GM19239 (cell line): ENCODE data around the gene BACE2.
"Not testable (repeated sequence)": the region's sequence is repeated elsewhere in the genome, so short reads cannot be mapped to it uniquely, and the experiment has no call there.

ENCODE experiments used
- DNase-seq: peaks from one replicate; pipeline ENCODE4 v3.0.0; 2011; ENCODE audit warnings: low spot score; ENCODE audit not compliant: insufficient read length
- FAIRE-seq: peaks from 2 replicates; lab custom pipeline; 2011; peaks lifted over from hg19 to GRCh38; lab: Jason Lieb, UNC

The BACE2 gene

DNA sequence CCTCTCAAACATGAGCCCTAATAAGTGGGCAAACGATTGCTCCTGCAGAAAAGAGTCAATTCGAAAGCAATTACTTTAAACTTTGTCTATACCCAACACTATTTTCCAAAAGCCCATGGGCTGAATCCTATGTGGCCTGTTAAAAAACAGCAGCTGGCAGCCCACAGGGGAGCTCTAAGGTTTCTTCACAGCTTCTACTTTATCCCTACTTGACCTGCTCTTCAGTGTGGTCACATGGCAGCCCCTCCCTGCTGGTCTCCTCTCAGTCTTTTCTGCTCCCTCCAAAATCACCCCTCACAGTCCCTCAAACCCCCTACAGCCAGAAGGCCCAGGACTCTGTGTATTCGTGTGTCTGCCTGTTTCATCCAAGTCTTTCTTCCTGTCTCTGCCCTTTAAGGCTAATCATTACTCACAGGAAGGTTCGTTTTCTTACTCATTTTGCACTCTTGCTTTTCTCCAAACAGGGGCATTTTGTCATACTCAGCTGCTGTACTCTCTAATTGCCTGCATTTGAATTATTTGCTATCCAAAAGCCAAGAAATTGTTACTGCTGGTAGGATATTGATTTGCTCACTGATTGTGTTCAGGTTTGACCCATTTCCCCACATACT, 86.2 kb downstream of the BACE2 start:
- DNase-seq (no peak), FAIRE-seq (no peak)

- DNase-seq, result no peak
- FAIRE-seq, result no peak
Observed at GRCh38 chr21:41255190-41255589, 87.2 kb downstream of the BACE2 start.

- not testable (repeated sequence) for FAIRE-seq, DNase-seq
Observed at GRCh38 chr21:41256231-41256630, 88.3 kb downstream of the BACE2 start.

DNA sequence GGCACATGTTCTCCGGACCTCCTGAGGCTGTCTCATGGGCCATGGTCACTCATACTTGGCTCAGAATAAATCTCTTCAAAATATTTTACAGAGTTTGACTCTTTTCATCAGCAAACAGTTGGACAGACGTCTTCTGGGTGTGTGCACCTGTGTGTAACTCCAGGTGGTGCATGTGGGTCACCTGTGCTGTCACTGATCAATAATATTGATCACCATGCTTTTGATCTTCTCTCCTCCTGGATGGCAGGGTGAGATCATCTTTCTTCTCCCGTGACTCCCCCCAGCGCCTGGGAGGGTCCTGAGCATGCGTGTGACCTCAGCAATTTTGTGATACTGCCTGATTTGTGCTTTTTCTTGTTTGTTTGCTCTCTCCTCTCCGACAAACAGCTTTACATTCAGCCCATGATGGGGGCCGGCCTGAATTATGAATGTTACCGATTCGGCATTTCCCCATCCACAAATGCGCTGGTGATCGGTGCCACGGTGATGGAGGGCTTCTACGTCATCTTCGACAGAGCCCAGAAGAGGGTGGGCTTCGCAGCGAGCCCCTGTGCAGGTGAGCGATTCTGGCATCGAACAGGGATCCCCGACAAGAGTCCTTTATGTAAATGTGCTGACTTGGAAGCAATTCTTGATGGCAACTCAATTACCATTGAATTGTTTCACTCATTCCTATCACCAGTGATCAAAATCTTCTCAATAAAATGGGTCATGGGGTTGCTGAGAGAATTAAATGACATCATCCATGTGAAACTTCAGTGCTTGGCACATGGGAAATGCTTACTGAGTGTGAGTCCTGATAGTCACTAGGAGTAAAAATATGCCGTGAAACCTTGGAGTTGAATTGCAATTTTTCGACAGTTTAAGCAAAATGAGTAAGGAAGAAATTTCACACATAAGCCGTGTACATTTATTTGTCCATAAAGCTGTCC, 89.1 kb downstream of the BACE2 start:
- DNase-seq (no peak), FAIRE-seq (no peak)

DNA sequence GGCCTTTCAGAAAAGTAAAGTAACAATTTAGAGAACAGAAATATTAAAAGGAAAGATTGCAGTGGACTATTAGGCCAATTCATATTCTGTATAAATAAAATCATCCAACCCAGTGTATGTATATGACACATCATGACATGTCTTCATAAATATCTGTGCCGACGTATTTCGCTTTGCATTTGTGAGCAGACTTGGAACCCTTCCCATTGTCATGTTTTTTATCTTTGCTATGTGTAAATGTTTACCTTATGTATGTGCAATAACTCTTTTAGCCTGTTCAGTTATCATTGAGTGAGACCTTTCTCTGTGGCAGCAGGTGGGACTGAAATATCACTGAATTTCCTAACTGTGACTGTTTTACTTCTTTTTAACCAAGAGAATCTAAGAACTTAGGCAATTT, 90.7 kb downstream of the BACE2 start:
- FAIRE-seq (no peak), DNase-seq (no peak)

- no peak for FAIRE-seq
- no peak for DNase-seq
Observed at GRCh38 chr21:41260428-41260827, 92.5 kb downstream of the BACE2 start.

- no peak for DNase-seq
- no peak for FAIRE-seq
Observed at GRCh38 chr21:41267346-41267745, 99.4 kb downstream of the BACE2 start.

GRCh38 chr21:41269535-41269934, 101.6 kb downstream of the BACE2 start:
- DNase-seq (no peak), FAIRE-seq (no peak)

DNA sequence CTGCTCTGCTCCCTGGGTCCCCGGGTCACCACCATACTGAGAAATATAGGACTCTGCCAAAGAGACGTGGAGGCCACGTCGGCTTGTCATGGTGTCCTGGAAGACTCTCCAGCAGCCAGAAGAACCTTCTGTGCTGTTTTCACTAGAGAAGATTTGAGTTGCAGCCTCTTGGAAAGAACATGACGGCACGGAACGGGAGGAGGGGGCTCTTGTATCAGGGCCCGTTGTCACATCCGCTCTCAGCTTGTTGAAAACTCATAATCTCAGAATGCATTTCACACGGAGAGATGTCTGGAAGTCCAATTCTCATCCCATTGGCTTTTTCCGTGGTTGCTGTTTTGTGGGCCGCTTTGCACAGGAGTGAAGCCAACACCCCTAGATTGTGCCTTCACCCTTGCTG, 109.2 kb downstream of the BACE2 start:
- DNase-seq, result no peak
- no peak for FAIRE-seq

GRCh38 chr21:41277846-41278245, 109.9 kb downstream of the BACE2 start:
- FAIRE-seq (no peak), DNase-seq (no peak)

DNA sequence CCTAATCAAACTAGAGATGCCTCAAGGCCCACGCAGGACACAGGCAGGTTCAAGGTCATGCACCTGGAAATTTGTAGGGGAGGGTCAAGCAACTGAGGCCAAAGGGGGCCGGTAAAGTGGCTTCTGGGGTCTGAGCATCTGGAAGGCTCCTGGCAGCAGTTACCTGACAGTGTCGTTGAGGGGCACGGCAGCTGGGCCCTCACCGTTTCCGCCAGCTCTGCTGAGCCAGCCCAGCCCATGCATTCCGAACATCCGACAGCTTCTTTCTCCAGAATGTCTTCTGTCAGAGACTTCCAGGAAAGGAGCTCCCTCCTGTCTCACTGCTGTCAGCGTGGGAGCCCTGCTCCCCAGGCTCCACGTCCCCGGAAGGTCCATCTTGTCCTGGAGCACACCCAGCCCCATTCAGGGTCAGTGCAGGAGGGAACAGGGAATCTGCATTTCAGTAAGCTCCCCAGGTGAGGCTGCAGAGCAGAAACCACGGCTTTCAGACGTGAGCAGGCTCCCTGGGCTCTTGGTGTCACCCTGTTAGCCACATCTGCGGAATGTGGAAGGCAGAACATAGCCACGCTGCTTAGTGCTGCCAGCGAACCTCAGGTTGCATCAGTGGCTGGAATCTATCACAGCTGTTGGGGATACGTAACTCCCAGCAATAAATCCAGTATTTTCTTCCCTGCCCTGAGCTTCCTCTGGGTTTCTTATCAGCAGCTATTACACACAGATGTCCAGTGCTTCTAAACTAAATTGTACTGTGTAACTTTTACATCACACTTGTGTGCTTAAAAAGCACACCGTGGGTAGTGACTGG, 112.4 kb downstream of the BACE2 start:
- no peak for FAIRE-seq
- DNase-seq, result no peak

- no peak for DNase-seq
- no peak for FAIRE-seq
Observed at GRCh38 chr21:41282412-41282811, 114.5 kb downstream of the BACE2 start.

DNA sequence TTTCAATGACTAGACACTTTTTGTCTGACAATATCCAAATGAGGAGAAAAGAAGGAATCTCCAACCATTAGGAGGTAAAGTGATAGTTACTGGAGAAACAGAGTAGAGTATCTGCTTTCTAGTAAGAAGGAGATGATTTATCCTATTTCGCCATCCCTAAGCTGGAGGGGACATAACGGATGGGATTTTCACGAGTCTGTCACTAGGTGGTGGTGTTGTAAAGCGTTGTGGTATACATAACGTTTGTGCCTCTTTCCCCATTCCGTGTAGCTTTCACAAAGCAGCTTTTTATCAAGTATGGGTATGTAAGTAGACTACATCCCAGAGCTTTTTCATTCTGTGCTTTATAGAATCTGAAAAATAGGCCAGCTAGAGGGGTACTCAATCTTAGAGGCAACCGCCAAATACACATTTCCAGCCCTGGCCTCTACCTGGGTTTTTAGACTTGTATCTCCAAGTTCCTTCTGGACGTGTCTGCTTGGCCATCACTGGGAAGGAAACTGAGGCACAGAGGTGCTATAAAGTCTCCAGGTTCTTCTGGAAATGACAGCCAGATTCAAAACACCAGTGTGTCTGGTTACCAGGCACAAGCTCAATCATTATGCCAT, 115.4 kb downstream of the BACE2 start:
- FAIRE-seq, result peak; percentile 96
- DNase-seq, result peak; percentile 63

GRCh38 chr21:41289431-41289830, 121.5 kb downstream of the BACE2 start:
- DNase-seq (no peak), FAIRE-seq (no peak)

GRCh38 chr21:41290106-41290799, 122.3 kb downstream of the BACE2 start:
- DNase-seq (no peak), FAIRE-seq (no peak)

DNA sequence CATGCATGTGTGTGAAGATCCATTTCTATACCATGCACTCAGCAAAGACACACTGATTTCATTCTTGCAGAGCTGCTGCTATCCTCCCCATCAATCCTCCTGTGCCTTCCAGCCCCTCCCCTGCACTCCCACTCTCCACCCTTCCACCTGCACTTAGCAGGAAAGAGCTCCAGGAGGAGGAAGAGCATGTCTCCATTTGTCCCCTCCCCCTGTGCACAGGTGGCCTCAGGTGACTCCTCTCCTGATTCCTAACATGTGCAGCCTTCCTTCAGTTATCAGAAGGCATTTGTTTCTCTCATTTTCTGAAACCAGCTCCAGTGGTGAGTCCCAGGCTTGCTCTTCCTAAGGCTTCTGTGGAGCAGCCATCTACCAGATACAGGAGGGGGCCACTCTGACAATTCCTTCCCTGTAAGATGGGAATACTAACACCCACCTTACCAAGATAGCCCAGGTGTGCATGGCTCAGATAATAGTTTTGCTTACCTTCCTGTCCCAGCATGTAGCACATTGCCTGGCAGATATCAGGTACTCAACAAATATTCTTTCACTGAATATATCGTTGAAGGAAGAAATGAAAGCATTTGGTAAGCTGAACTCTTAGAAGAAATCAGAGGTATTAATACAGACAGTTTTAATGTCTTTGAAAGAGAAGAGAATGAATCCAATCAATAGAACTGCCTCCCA, 126.7 kb downstream of the BACE2 start:
- FAIRE-seq, result no peak
- DNase-seq, result no peak

- no peak for FAIRE-seq
Observed at GRCh38 chr21:41295721-41296254, 127.8 kb downstream of the BACE2 start.

GRCh38 chr21:41302976-41303375, 135.0 kb downstream of the BACE2 start:
- no peak for DNase-seq
- no peak for FAIRE-seq

More at GRCh38 chr21:41295721-41296254, 127.8 kb downstream of the BACE2 start:
- no peak for DNase-seq
